ENCODE results near the gene SDCBP2. TPM values are rescaled to one million over a fixed set of nuclear protein-coding genes. Genes with fewer than 3 reads are reported as not detected.

SDCBP2 gene
- polyA plus RNA-seq, 1 of the 3 experiments (the other 2 are of a cell fraction), result 3.0 TPM

DNA sequence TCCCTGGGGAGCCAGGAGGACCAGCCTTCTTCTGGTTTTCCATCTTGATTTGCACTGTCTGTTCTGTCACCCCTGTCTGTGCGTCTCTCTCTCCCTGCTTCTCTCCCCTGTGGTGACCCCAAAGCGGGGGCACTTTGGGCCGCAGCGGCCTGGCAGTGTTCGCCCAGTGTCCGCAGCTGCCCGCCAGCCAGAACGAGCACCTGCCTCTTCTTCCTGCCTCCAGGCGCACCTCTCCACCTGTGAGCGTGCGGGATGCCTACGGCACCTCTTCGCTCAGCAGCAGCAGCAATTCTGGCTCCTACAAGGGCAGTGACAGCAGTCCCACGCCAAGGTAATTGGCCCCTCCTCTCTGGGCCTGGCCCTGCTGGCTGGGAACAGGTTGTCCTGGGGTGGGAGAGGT lies 32.0 kb downstream of the SDCBP2 start:
- no peak overlapping the region for H3K9ac ChIP-seq
- no peak overlapping the region for H3K4me3 ChIP-seq (ENCODE audit: low read depth in 2 of 2, low read length in 1 of 2)
- WGBS (ENCODE audit: low lambda C conversion rate), result 88% methylated on average over 14 of the region's 14 CpGs
- peaks cover 0 to 7% of the 10 kb centered on the region in 2 experiments for H3K36me3 ChIP-seq (replicated peaks in 1 of 2; ENCODE audit: control insufficient read depth in 1 of 2, insufficient read depth in 2 of 2, low read length in 1 of 2)
- H3F3A ChIP-seq (replicated peaks; ENCODE audit: insufficient read depth), result no peaks in the 10 kb centered on the region
- H3K27me3 ChIP-seq (ENCODE audit: insufficient read depth), result no peaks in the 10 kb centered on the region
- peaks cover 0 to 4% of the 10 kb centered on the region in 2 experiments; a peak in 1 of 4 replicates for H3K4me1 ChIP-seq (ENCODE audit: control insufficient read depth in 1 of 2, insufficient read depth in 2 of 2, low read depth in 1 of 2, low read length in 1 of 2)
- H3K79me2 ChIP-seq (ENCODE audit: insufficient read depth), result no peaks in the 10 kb centered on the region
- no peak overlapping the region for H2AFZ ChIP-seq (ENCODE audit: low read depth)
- CTCF ChIA-PET, result interaction anchor here (2.9 kb wide), 1 partner anchor 170 kb away, joined by 11 read pairs; the partner anchor contains the start of gene NSFL1C
- H3K9me3 ChIP-seq, result no peaks in the 10 kb centered on the region
- H3K4me2 ChIP-seq, result no peak overlapping the region
- no peak for TF ChIP-seq JUND (IDR thresholded peaks at IDR 0.05)
- TF ChIP-seq TEAD4 (IDR thresholded peaks at IDR 0.05; ENCODE audit: borderline replicate concordance, insufficient read depth), result no peak
- TF ChIP-seq, protein P1, sequence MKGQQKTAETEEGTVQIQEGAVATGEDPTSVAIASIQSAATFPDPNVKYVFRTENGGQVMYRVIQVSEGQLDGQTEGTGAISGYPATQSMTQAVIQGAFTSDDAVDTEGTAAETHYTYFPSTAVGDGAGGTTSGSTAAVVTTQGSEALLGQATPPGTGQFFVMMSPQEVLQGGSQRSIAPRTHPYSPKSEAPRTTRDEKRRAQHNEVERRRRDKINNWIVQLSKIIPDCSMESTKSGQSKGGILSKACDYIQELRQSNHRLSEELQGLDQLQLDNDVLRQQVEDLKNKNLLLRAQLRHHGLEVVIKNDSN (IDR thresholded peaks at IDR 0.05; ENCODE audit: borderline replicate concordance, low read depth), result no peak
- TF ChIP-seq TCF12 (IDR thresholded peaks at IDR 0.05), result no peak
- no peak for TF ChIP-seq NRF1 (IDR thresholded peaks at IDR 0.05; ENCODE audit: low read depth, low read length)
- TF ChIP-seq, protein P2, sequence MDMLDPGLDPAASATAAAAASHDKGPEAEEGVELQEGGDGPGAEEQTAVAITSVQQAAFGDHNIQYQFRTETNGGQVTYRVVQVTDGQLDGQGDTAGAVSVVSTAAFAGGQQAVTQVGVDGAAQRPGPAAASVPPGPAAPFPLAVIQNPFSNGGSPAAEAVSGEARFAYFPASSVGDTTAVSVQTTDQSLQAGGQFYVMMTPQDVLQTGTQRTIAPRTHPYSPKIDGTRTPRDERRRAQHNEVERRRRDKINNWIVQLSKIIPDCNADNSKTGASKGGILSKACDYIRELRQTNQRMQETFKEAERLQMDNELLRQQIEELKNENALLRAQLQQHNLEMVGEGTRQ (IDR thresholded peaks at IDR 0.05; ENCODE audit: borderline replicate concordance, low read depth, low read length), result no peak
- no peak for TF ChIP-seq EZH2phosphoT487 (IDR thresholded peaks at IDR 0.05; ENCODE audit: borderline replicate concordance, low read depth)
- TF ChIP-seq, protein P3, sequence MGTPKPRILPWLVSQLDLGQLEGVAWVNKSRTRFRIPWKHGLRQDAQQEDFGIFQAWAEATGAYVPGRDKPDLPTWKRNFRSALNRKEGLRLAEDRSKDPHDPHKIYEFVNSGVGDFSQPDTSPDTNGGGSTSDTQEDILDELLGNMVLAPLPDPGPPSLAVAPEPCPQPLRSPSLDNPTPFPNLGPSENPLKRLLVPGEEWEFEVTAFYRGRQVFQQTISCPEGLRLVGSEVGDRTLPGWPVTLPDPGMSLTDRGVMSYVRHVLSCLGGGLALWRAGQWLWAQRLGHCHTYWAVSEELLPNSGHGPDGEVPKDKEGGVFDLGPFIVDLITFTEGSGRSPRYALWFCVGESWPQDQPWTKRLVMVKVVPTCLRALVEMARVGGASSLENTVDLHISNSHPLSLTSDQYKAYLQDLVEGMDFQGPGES (IDR thresholded peaks at IDR 0.05; ENCODE audit: low read depth, low read length), result no peak
- no peak for TF ChIP-seq POLR2AphosphoS5 (IDR thresholded peaks at IDR 0.05; ENCODE audit: low read depth, low read length)
- TF ChIP-seq ELF1 (IDR thresholded peaks at IDR 0.05), result no peak
- TF ChIP-seq NFIC (IDR thresholded peaks at IDR 0.05; ENCODE audit: borderline replicate concordance), result no peak
- TF ChIP-seq EP300 (IDR thresholded peaks at IDR 0.05; ENCODE audit: borderline replicate concordance in 1 of 2, low read depth in 1 of 2, low read length in 1 of 2), result no peak
- no peak for TF ChIP-seq RXRA (IDR thresholded peaks at IDR 0.05; ENCODE audit: borderline replicate concordance, low read depth)
- TF ChIP-seq GATA2 (CRISPR knock-in tag; IDR thresholded peaks at IDR 0.05), result no peak
- no peak for TF ChIP-seq SMC3 (IDR thresholded peaks at IDR 0.05; ENCODE audit: low read depth, low read length)
- TF ChIP-seq FOXM1 (IDR thresholded peaks at IDR 0.05; ENCODE audit: low read depth), result no peak
- TF ChIP-seq, protein P4, sequence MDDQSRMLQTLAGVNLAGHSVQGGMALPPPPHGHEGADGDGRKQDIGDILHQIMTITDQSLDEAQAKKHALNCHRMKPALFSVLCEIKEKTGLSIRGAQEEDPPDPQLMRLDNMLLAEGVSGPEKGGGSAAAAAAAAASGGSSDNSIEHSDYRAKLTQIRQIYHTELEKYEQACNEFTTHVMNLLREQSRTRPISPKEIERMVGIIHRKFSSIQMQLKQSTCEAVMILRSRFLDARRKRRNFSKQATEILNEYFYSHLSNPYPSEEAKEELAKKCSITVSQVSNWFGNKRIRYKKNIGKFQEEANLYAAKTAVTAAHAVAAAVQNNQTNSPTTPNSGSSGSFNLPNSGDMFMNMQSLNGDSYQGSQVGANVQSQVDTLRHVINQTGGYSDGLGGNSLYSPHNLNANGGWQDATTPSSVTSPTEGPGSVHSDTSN (IDR thresholded peaks at IDR 0.05), result no peak
- TF ChIP-seq, protein P5, sequence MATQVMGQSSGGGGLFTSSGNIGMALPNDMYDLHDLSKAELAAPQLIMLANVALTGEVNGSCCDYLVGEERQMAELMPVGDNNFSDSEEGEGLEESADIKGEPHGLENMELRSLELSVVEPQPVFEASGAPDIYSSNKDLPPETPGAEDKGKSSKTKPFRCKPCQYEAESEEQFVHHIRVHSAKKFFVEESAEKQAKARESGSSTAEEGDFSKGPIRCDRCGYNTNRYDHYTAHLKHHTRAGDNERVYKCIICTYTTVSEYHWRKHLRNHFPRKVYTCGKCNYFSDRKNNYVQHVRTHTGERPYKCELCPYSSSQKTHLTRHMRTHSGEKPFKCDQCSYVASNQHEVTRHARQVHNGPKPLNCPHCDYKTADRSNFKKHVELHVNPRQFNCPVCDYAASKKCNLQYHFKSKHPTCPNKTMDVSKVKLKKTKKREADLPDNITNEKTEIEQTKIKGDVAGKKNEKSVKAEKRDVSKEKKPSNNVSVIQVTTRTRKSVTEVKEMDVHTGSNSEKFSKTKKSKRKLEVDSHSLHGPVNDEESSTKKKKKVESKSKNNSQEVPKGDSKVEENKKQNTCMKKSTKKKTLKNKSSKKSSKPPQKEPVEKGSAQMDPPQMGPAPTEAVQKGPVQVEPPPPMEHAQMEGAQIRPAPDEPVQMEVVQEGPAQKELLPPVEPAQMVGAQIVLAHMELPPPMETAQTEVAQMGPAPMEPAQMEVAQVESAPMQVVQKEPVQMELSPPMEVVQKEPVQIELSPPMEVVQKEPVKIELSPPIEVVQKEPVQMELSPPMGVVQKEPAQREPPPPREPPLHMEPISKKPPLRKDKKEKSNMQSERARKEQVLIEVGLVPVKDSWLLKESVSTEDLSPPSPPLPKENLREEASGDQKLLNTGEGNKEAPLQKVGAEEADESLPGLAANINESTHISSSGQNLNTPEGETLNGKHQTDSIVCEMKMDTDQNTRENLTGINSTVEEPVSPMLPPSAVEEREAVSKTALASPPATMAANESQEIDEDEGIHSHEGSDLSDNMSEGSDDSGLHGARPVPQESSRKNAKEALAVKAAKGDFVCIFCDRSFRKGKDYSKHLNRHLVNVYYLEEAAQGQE (IDR thresholded peaks at IDR 0.05; ENCODE audit: low read depth, low read length), result no peak
- TF ChIP-seq YY1 (IDR thresholded peaks at IDR 0.05; ENCODE audit: low read depth), result no peak
- H4K20me1 ChIP-seq (ENCODE audit: insufficient read depth), result no peaks in the 10 kb centered on the region
- POLR2A ChIA-PET, result no interaction called here
- no peak overlapping the region for H3K27ac ChIP-seq (ENCODE audit: low read depth in 2 of 2, low read length in 1 of 2)
- H3K9me2 ChIP-seq, result no peaks in the 10 kb centered on the region
- DNase-seq, result no peak
